SH-SY5Y (cell line): ENCODE measurements around the gene LRMDA.

Source experiments
- GATA2 ChIP-seq: IDR thresholded peaks from 2 replicates; pipeline ENCODE4 v1.6.1; 2011; ENCODE audit warnings: mild to moderate bottlenecking, low read depth, low read length
- GATA3 ChIP-seq: IDR thresholded peaks from 2 replicates; pipeline ENCODE4 v1.6.1; 2011; ENCODE audit warnings: low read depth, mild to moderate bottlenecking, low read length, moderate library complexity

DNA sequence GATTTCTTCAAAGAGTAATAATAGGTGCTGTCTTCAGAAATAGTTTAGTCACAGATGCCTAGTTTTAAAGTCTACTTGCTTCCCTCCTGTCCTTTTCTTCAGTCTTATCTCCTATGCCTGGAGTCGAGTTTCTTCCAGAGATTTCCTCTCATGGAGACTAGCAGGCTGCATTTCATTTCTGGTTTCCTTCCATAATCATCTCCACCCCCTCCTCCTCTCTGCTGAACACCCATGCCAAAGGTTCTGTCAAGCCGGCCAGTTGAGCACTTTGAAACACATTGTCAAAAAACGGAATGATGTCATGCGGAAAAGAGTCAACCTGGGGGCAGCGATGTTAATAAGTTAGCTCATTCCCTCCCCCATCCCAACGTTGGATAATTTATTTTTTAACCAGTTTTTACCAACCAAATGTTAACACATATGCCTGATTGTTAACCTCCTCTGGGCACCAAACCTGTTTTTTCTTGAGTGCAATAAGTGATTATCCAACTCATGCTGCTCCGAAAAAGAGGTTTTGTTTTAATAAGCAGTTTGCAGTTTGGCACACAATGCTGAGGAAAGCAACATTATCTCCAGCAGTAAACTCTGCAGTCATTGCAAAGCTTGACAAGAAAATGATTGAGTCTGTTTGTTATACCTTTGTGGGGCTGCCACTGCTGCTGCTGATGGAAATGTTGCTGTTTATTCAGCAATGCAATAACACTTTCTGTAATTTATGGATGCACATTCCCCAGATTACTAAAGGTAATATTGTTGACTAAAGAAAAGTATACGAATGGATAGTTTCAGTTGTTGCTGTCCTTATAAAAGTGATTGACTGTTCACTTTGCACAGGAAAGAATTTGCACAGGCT, 161.6 kb downstream of the LRMDA start:
- TF ChIP-seq GATA2 (no peak), GATA3 (no peak)
